ENCODE measurements around the gene IZUMO1. TPM values are rescaled to one million over a fixed set of nuclear protein-coding genes. Genes with fewer than 3 reads are reported as not detected.

Gene IZUMO1
- total and polyA plus RNA-seq, 2 of the 13 experiments (the other 11 are each of a cell fraction or from before 2014, with no cell fraction given) = 0.07 to 0.22 TPM

DNA sequence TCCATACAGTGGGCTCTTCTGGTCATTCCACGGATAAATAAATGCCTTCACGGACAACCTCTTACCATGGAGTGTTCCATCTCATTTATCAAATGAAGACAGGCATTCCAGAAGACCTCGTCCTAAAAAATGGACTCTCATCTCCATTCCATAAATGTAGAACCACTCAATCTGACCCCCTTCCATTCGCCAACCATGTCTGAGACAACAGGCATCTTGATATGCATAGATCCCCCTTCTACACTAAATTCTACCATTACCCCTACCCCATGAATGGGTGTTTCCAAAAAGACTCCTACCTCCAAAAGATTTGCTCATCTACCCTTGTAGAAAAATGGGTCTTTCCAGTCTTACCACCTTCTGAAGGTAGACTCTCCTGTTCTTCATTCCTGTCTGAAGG lies 15.3 kb downstream of the IZUMO1 start:
- H3K9me3 ChIP-seq (ENCODE audit: low read length) = no peaks in the 10 kb centered on the region
- DNase-seq (ENCODE audit: low spot score) (no peak), ATAC-seq (no peak), FAIRE-seq (no peak)
- H3K4me2 ChIP-seq (ENCODE audit: low read depth, low read length) = no peak overlapping the region
- no peak overlapping the region for H2AFZ ChIP-seq (ENCODE audit: low read length)
- in situ Hi-C loops (cut with HindIII; ENCODE audit: extremely low pct_ligation_motif_present, low pct_unique_long_range_greater_than_20kb) (no loop called here), intact Hi-C loops (cut with micrococcal nuclease; ENCODE audit: unreplicated experiment) (no loop called here)
- no peaks in the 10 kb centered on the region for H3K27me3 ChIP-seq (ENCODE audit: control insufficient read depth in 1 of 2, insufficient read depth in 2 of 2, low read length in 2 of 2)
- CTCF ChIA-PET (ENCODE audit: low intra/inter-chr PET ratio, low total read pairs) = no interaction called here
- POLR2A ChIA-PET = no interaction called here
- H3K36me3 ChIP-seq (replicated peaks in 1 of 2; ENCODE audit: control insufficient read depth in 1 of 2, insufficient read depth in 2 of 2, low read length in 2 of 2) = no peaks in the 10 kb centered on the region
- H3K4me3 ChIP-seq (replicated peaks in 1 of 3; ENCODE audit: insufficient read depth in 1 of 3, low read depth in 2 of 3, low read length in 3 of 3) = no peak overlapping the region
- H3K79me2 ChIP-seq (ENCODE audit: insufficient read depth, low read length) = no peaks in the 10 kb centered on the region
- TF ChIP-seq ZBTB42 (CRISPR knock-in tag; IDR thresholded peaks at IDR 0.05) (no peak), CENPX (CRISPR knock-in tag; IDR thresholded peaks at IDR 0.05) (no peak), HOXA5 (CRISPR knock-in tag; IDR thresholded peaks at IDR 0.05) (no peak), MBNL3 (CRISPR knock-in tag; conservative IDR thresholded peaks at IDR 0.05) (no peak), FOXM1 (CRISPR knock-in tag; IDR thresholded peaks at IDR 0.05) (no peak)
- TF ChIP-seq, protein P1, sequence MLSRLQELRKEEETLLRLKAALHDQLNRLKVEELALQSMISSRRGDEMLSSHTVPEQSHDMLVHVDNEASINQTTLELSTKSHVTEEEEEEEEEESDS (CRISPR knock-in tag; IDR thresholded peaks at IDR 0.05; ENCODE audit: borderline replicate concordance) = no peak
- H3K27ac ChIP-seq (ENCODE audit: extremely low read length, insufficient read depth, low read length) = no peak overlapping the region
- H3K9ac ChIP-seq (ENCODE audit: insufficient read depth, low read depth, low read length) = no peak overlapping the region
- BruUV-seq (replicated peaks) = no TSS peak
- H3K4me1 ChIP-seq (ENCODE audit: insufficient read depth, low read length) = no peaks in the 10 kb centered on the region
- no peaks in the 10 kb centered on the region for H4K20me1 ChIP-seq (ENCODE audit: insufficient read depth, low read length)
- 39% methylated on average over 4 of the region's 4 CpGs for WGBS (ENCODE audit: low lambda C conversion rate)

DNA sequence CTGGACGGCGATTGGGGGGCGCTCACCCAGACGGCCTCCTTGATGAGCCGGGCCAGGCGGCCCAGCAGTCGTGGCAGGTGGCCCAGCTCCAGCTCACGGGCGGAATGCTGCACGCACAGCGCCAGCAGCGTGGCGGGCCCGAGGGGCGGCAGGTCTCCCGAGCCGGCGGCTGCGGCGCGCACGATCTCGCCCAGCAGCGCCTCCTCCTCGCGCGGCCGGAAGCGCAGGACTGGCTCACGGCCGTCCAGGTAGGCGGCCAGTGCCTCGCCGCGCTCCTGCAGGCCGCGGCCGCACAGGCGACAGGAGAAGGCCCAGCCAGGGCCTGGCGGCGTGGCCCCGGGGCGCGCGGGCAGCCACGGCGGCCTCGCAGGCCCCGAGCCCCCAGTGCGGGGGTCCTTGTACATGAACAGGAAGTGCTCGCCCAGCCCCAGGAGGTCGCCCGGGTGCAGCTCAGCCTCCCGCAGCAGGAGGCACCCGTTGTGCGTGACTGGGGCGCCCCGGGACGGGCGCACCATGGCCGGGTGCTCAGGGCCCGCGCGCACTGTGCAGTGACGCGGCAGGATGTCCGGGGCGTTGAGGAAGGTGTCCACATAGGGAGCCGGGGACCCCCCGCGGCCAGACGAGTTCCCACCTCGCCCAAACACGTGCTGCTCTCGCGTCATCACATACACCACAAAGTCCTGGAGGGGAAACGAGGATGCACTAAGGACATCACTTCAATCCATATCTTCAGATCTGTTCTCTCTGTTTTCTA lies 17.6 kb downstream of the IZUMO1 start:
- intact Hi-C loops (cut with micrococcal nuclease; ENCODE audit: unreplicated experiment) = no loop called here
- no peak for DNase-seq (ENCODE audit: low spot score)
- no peak overlapping the region for H3K4me3 ChIP-seq (replicated peaks in 1 of 3; ENCODE audit: insufficient read depth in 1 of 3, low read depth in 2 of 3, low read length in 3 of 3)
- no peak for TF ChIP-seq MBNL3 (CRISPR knock-in tag; conservative IDR thresholded peaks at IDR 0.05)
- no peak for TF ChIP-seq HMG20A (CRISPR knock-in tag; IDR thresholded peaks at IDR 0.05; ENCODE audit: borderline replicate concordance)
- TF ChIP-seq ZNF790 (CRISPR knock-in tag; IDR thresholded peaks at IDR 0.05; ENCODE audit: borderline replicate concordance) = no peak
- TF ChIP-seq SSRP1 (CRISPR knock-in tag; IDR thresholded peaks at IDR 0.05) = no peak
- TF ChIP-seq ARNT2 (CRISPR knock-in tag; IDR thresholded peaks at IDR 0.05; ENCODE audit: low read depth) = no peak
- TF ChIP-seq PHB2 (IDR thresholded peaks at IDR 0.05; ENCODE audit: partially characterized antibody) = no peak
- TF ChIP-seq ZNF367 (CRISPR knock-in tag; IDR thresholded peaks at IDR 0.05; ENCODE audit: borderline replicate concordance) = no peak
- no peak for TF ChIP-seq ZNF260 (CRISPR knock-in tag; IDR thresholded peaks at IDR 0.05; ENCODE audit: borderline replicate concordance, low read depth)
- no peak overlapping the region for H3K4me2 ChIP-seq (ENCODE audit: low read depth, low read length)
- no peaks in the 10 kb centered on the region for H3K9me3 ChIP-seq (ENCODE audit: low read length)
- no peaks in the 10 kb centered on the region for H3K36me3 ChIP-seq (replicated peaks in 1 of 2; ENCODE audit: control insufficient read depth in 1 of 2, insufficient read depth in 2 of 2, low read length in 2 of 2)
- no peak for ATAC-seq
- no peak overlapping the region for H3K27ac ChIP-seq (ENCODE audit: extremely low read length, insufficient read depth, low read length)
- CTCF ChIA-PET (ENCODE audit: low intra/inter-chr PET ratio, low total read pairs) = no interaction called here
- POLR2A ChIA-PET = no interaction called here
- H3K9ac ChIP-seq (ENCODE audit: insufficient read depth, low read depth, low read length) = no peak overlapping the region
- no peak overlapping the region for H2AFZ ChIP-seq (ENCODE audit: low read length)
- no peak for FAIRE-seq
- no TSS peak for BruUV-seq (replicated peaks)
- H3K79me2 ChIP-seq (ENCODE audit: insufficient read depth, low read length) = no peaks in the 10 kb centered on the region
- no peaks in the 10 kb centered on the region for H4K20me1 ChIP-seq (ENCODE audit: insufficient read depth, low read length)
- no peaks in the 10 kb centered on the region for H3K27me3 ChIP-seq (ENCODE audit: control insufficient read depth in 1 of 2, insufficient read depth in 2 of 2, low read length in 2 of 2)
- H3K4me1 ChIP-seq (ENCODE audit: insufficient read depth, low read length) = peaks cover 13% of the 10 kb centered on the region
- 89% methylated on average over 33 of the region's 77 CpGs for WGBS (ENCODE audit: low lambda C conversion rate)
- in situ Hi-C loops (cut with HindIII; ENCODE audit: extremely low pct_ligation_motif_present, low pct_unique_long_range_greater_than_20kb) = no loop called here

All from HepG2 (cell line).